Skeletal muscle cell (primary cell): ENCODE data around the gene LHFPL2.
A peak's percentile ranks its signal among the peaks of the same experiment; 100 is the strongest.

Experiments used
- DNase-seq: peaks from one replicate; pipeline ENCODE4 v3.0.0-alpha.2; 2010; ENCODE audit warnings: low read depth
- H3K4me3 ChIP-seq: 2 replicates; pipeline ENCODE4 v1.5.1; 2011; ENCODE audit warnings: low read depth, mild to moderate bottlenecking, control low read depth, low read length, moderate library complexity

The LHFPL2 gene

GRCh38 chr5:78560000-78560855 lies 88.3 kb downstream of the LHFPL2 start:
- DNase-seq, result no peak
- H3K4me3 ChIP-seq, result no peak overlapping the region

DNA sequence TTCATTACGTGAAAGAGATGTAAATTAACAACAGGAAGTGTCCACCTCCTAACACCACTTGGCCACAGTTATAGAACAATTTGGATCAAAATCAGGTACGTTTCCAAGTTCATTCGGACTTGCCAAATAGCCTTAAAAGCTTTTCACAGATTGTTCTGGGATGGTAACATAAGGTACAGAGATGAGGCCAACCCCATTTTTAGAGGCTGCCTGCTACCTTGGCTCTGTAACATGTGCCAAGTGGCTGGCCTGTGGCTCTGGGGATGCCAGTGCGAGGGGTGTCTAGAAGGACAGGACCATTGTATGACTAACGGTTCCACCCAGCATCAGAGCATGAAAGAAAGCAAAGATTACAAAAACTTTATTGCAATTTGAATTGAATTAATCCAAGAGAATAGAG lies 91.0 kb downstream of the LHFPL2 start:
- H3K4me3 ChIP-seq, result no peak overlapping the region
- DNase-seq, result no peak

DNA sequence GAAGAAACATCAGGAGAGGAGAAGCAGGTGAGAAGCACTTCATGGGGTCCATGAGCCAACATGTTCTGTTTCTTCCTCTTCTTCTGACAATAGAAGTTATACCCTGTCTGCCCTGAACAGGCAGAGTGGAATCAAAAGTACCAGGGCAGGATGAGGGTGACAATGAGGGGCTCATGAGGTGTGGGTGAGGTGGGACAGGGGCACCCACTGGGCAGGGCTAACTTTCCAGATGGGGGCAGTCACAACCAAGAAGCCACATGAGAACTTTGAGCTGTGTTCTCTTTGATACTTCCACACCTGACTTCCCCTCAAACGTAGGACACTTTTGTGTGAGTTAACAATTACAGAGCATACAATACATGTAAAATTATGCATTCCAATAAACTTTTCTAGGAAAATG lies 92.7 kb downstream of the LHFPL2 start:
- no peak for DNase-seq
- no peak overlapping the region for H3K4me3 ChIP-seq

- no peak overlapping the region for H3K4me3 ChIP-seq
- no peak for DNase-seq
These were observed 93.9 kb downstream of the LHFPL2 start for GRCh38 chr5:78554670-78555069.

DNA sequence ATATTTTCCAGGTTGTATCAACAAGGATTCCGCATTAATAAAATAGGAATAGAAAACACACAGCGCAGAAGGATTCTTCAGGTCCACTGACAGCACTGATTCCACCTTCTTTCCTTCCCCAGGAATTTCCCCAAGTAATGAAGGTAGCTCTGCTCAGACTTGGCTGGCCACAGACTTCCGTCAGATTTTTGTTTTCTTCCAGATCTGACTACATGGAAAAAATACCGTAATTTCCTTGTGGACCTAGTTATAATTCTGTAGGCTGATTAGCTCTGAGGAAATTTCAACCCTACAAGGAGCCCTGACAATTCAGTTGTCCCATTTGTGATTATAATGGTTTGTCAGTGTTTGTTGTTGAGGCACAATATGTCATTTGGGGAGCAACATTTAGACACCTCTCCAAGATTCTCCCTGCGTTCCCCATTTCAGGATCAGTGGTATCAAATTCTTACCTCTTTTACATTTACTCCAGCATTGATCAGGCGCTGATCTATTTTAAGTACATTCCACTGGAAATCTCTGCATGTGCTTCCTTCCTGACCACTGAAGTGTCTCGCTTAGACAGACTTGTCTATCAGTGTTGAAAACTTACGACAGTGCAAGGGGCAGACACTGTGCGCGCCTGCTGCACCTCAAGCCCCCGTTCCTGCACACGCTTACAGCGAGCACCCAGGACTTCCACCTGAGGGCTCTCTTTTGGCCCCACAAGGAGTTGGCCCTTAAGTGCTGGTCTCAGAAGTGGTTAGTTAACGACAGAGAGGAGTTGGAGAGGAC lies 94.8 kb downstream of the LHFPL2 start:
- no peak for DNase-seq
- no peak overlapping the region for H3K4me3 ChIP-seq

GRCh38 chr5:78552729-78553342 lies 95.7 kb downstream of the LHFPL2 start:
- H3K4me3 ChIP-seq, result no peak overlapping the region
- DNase-seq, result no peak

DNA sequence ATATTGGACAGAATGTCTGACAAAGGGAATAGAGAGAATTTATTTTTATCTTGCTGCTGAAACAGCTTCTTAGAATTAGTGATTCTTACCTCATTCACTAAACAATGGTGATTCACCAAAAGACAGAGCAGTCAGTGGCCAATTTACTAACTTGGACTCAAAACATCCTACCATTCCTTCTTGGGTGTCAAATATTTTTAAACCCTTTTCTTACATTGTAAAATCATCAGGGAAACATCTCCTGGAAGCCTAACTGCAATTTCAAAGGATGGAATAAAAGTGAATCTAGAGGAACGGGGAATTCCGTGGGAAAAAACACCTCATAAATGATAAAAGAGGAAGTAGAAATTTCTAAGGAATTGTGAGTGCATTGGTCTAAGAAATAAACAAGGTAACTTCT lies 97.7 kb downstream of the LHFPL2 start:
- no peak for DNase-seq
- H3K4me3 ChIP-seq, result no peak overlapping the region

DNA sequence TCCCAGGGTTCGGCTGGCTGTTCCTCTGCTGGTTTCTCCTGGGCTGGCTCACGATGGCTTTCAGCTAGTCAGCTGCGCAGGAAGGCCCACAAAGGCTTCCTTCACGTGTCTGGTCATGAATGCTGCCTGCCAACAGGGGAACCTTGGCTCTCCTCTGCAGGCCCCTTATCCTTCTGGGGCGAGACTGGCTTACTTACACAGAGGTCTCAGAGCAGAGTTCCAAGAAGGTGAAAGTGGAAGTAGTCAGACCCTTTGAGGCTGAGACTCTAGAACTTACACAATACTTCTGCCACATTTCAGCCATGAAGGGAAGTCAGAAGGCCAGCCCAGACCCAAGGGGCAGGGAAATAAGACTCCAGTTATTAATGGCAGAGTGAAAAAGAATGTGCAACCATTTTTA lies 99.5 kb downstream of the LHFPL2 start:
- DNase-seq, result peak; percentile 59
- H3K4me3 ChIP-seq, result no peak overlapping the region

DNA sequence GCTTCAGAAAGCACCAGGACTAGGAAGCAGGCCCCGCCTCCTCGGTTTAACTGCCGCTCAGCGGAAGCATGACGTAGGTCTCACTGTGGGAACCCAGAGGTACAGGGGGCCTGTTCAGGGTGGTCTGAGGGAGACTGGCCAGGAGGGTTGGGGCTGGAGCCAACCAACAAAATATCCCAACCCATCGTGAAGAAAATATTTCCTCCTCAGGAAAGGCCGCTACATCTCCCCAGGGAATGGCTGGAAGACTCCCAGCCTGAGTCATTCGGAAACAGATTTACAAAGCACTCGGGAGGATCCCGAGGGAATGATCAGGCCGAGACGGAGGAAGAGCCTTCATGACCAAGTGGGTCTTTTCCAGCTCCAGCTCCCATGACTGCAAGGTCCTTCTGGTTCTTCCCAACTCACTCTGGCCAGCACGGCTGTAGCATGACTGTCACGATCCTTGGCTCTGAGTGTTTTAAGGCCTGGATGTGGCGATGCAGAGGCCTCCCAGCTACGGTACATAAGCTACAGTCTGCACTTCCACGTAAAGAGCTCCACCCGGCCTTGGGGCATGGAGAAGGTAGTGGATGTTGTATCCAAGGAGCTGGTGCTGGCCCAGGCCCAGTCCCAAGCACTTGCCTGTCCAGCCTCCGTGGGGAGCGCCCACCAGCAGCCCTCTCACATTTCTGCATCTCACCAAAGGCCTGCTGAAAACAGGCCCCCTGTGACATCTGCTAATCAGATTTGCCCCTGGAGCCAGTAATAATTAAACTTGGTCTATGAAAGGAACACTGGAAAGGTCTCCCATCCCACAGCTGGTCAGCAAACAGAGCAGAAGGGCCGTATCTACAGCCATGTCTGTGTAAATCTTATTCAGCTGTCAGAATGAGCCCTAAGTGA lies 100.6 kb downstream of the LHFPL2 start:
- DNase-seq, result peak; percentile 97
- H3K4me3 ChIP-seq, result no peak overlapping the region

DNA sequence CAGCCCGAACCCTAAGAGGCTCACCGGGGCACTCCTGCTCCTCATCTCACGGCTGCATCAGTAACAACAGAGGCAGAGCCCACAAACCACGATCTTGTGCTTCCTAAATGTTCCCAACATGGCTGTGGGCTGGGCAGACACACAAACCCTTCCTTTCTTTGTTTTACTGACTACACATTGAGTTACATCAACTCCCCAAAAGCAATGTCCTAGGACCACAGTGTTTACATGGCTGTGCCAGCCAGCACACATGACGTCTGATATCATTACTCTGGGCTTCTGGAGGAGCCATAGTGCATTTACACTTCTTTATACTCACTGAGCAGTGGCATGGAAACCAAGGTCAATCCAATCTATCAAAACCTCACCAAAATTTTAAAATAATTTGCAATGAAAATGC lies 101.4 kb downstream of the LHFPL2 start:
- DNase-seq, result peak; percentile 49
- H3K4me3 ChIP-seq, result no peak overlapping the region

- no peak overlapping the region for H3K4me3 ChIP-seq
- no peak for DNase-seq
These were observed 102.1 kb downstream of the LHFPL2 start for GRCh38 chr5:78546276-78546996.

- H3K4me3 ChIP-seq, result no peak overlapping the region
- DNase-seq, result no peak
These were observed 103.2 kb downstream of the LHFPL2 start for GRCh38 chr5:78545406-78545805.

DNA sequence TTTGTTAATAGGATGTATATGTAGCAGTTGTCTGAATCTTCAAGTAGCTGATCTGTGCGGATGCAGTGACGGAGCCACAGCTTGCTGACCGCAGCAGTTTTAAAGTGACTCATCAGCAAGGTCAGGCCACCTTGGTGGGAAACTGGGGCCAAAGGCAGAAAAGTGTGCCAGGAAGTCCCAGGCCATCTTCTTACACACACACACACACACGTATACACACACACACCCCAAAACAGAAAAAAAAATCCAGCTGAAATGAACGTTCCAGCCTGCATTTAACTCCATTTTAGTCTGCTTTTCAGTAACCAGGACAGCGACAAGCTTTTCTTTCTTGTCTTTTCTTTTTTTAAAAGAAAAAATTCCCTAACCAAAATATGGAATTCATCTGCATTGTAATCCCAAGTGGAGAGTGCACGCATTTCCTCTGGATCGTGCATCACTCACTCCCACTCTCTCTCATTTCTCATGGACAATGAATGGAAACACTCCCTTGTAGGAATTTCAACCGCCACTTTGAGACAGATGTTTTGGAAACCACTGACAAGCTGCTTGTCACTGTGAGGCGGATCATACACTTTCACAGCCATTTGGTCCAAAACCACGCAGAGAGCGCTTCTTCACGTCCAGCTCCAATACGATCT lies 103.9 kb downstream of the LHFPL2 start:
- peak; percentile 76 for DNase-seq
- no peak overlapping the region for H3K4me3 ChIP-seq

- H3K4me3 ChIP-seq, result no peak overlapping the region
- DNase-seq, result no peak
These were observed 104.7 kb downstream of the LHFPL2 start for GRCh38 chr5:78543916-78544315.

- no peak overlapping the region for H3K4me3 ChIP-seq
- no peak for DNase-seq
These were observed 105.3 kb downstream of the LHFPL2 start for GRCh38 chr5:78543292-78543691.

DNA sequence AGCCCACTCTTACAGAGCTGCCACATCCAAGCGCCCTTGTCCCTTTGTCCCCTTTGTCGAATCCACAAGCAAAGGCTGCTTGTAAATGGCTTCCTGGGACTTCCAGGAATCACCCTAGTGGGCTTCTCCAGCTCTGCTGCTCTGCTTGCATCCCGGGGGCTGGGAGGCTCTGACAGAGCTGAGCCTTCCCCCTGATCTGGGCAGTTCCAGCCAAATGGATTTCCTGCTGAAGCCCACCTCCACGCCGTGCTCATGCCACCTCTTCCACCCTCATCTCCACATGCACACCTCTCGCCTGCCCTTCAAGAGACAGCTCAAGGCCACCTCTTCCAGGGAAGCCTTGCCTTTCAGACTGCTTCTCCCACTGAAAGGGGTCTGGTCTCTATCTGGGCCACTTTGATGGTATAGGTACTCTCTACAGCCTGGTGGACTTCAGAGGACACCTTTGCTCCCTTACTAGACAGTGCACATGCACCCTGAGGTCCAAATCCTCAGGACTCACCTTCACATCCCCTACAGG lies 106.2 kb downstream of the LHFPL2 start:
- DNase-seq, result no peak
- no peak overlapping the region for H3K4me3 ChIP-seq

GRCh38 chr5:78541086-78541654 lies 107.4 kb downstream of the LHFPL2 start:
- DNase-seq, result no peak
- no peak overlapping the region for H3K4me3 ChIP-seq
